HepG2 (cell line): ENCODE measurements around the gene SPAG9. TPM values are rescaled to one million over a fixed set of nuclear protein-coding genes. Genes with fewer than 3 reads are reported as not detected.

Experiments
- ATAC-seq: fragments of 200-7000 bp; cut with Tn5 transposase; 3 replicates; pipeline ENCODE4 v1.9.1; 2020; ENCODE audit warnings: mild to moderate bottlenecking, moderate library complexity
- BruUV-seq: library from RNA; stranded (reverse); fragments of 400-500 nt; replicated peaks from 2 replicates; lab custom pipeline; 2021; lab: Mats Ljungman, UMichigan
- CTCF ChIA-PET: fragments of 300-600 bp; formaldehyde crosslinking; extraction: SDS; loops from one replicate; lab custom pipeline; 2021; ENCODE audit warnings: low total read pairs, inconsistent platforms, low intra/inter-chr PET ratio; lab: Yijun Ruan, JAX
- POLR2A ChIA-PET: fragments of 350-600 bp; sonication (Branson Sonifier 250); formaldehyde crosslinking; loops from one replicate; lab custom pipeline; 2020; ENCODE audit warnings: antibody characterized with exemption, inconsistent platforms; lab: Yijun Ruan, JAX
- DNase-seq: peaks from one replicate; pipeline ENCODE4 v3.0.0-alpha.2; 2015; ENCODE audit warnings: low spot score
- FAIRE-seq: peaks from 3 replicates; lab custom pipeline; 2011; peaks lifted over from hg19 to GRCh38; lab: Jason Lieb, UNC
- H2AFZ ChIP-seq: one replicate; pipeline ENCODE4 v1.6.1; 2011; ENCODE audit warnings: low read length, inconsistent platforms
- H3K27ac ChIP-seq: fragments of 300-600 bp; 3 replicates; pipeline ENCODE4 v1.8.0; 2011; ENCODE audit warnings: mixed run types, mild to moderate bottlenecking, mixed read lengths, low read length, inconsistent platforms; ENCODE audit not compliant: insufficient read depth; ENCODE audit errors: extremely low read length
- H3K27me3 ChIP-seq, 2 experiments: fragments of 200-600 bp in 1 of 2; 2 replicates in 1 of 2; 3 replicates in 1 of 2; pipeline versions ENCODE4 v1.6.0 to v1.8.0; 2011; ENCODE audit warnings: low read length in 2 of 2, mild to moderate bottlenecking in 2 of 2, moderate library complexity in 2 of 2, inconsistent platforms in 1 of 2; ENCODE audit not compliant: insufficient read depth in 2 of 2, control insufficient read depth in 1 of 2
- H3K36me3 ChIP-seq, 2 experiments: fragments of 200-600 bp in 1 of 2; replicated peaks in 1 of 2; 2 replicates in 1 of 2; 3 replicates in 1 of 2; pipeline versions ENCODE4 v1.5.1 to v1.8.0; 2011; ENCODE audit warnings: low read length in 2 of 2, inconsistent platforms in 1 of 2; ENCODE audit not compliant: insufficient read depth in 2 of 2, control insufficient read depth in 1 of 2
- H3K4me1 ChIP-seq: 2 replicates; pipeline ENCODE4 v1.5.1; 2012; ENCODE audit warnings: low read length, inconsistent platforms; ENCODE audit not compliant: insufficient read depth
- H3K4me2 ChIP-seq: 2 replicates; pipeline ENCODE4 v1.6.0; 2011; ENCODE audit warnings: low read depth, low read length, inconsistent platforms
- H3K4me3 ChIP-seq, 3 experiments: fragments of 200-600 bp in 1 of 3; sonication (generic), shearing (Covaris generic) in 1 of 3; replicated peaks in 1 of 3; 2 replicates each; pipeline ENCODE4 v1.5.1; 2011 to 2016; ENCODE audit warnings: low read length in 3 of 3, inconsistent platforms in 2 of 3, low read depth in 2 of 3, mild to moderate bottlenecking in 2 of 3, control low read depth in 1 of 3, mixed read lengths in 1 of 3; ENCODE audit not compliant: insufficient read depth in 1 of 3
- H3K79me2 ChIP-seq: one replicate; pipeline ENCODE4 v1.6.1; 2011; ENCODE audit warnings: low read length, inconsistent platforms; ENCODE audit not compliant: insufficient read depth
- H3K9ac ChIP-seq: 2 replicates; pipeline ENCODE4 v1.6.0; 2011; ENCODE audit warnings: mild to moderate bottlenecking, low read depth, low read length, inconsistent platforms; ENCODE audit not compliant: insufficient read depth
- H3K9me3 ChIP-seq: 2 replicates; pipeline ENCODE4 v1.5.1; 2012; ENCODE audit warnings: mild to moderate bottlenecking, low read length
- H4K20me1 ChIP-seq: 2 replicates; pipeline ENCODE4 v1.6.0; 2011; ENCODE audit warnings: inconsistent platforms, mild to moderate bottlenecking, low read length, moderate library complexity; ENCODE audit not compliant: insufficient read depth
- CREB1 ChIP-seq, 2 experiments: fragments of 450-650 bp in 1 of 2; IDR thresholded peaks; 2 replicates each; pipeline ENCODE4 v1.6.1; 2016 to 2017; ENCODE audit warnings: control low read depth in 1 of 2, mild to moderate bottlenecking in 1 of 2, missing compliant biosample characterization in 1 of 2, missing genetic modification characterization in 1 of 2
- DNMT1 ChIP-seq: sonication (generic); formaldehyde crosslinking; IDR thresholded peaks from 2 replicates; pipeline ENCODE4 v1.5.1; 2020; ENCODE audit warnings: mild to moderate bottlenecking, missing genetic modification reagents
- ELF4 ChIP-seq: sonication (generic); formaldehyde crosslinking; IDR thresholded peaks from 2 replicates; pipeline ENCODE4 v1.5.0; 2020; ENCODE audit warnings: missing genetic modification reagents, mild to moderate bottlenecking, moderate library complexity, borderline replicate concordance
- FOXA1 ChIP-seq, 2 experiments: fragments of 450-650 bp in 1 of 2; sonication (generic) in 1 of 2; formaldehyde crosslinking in 1 of 2; IDR thresholded peaks; 2 replicates each; pipeline versions ENCODE4 v1.4.0 to v1.6.1; 2016 to 2020; ENCODE audit warnings: missing genetic modification reagents in 1 of 2
- KDM5A ChIP-seq: fragments of 200-600 bp; sonication (generic); IDR thresholded peaks from 2 replicates; pipeline ENCODE4 v1.7.0; 2018; ENCODE audit warnings: antibody characterized with exemption, mild to moderate bottlenecking, low read length, borderline replicate concordance
- ZNF253 ChIP-seq: sonication (generic); formaldehyde crosslinking; IDR thresholded peaks from 2 replicates; pipeline ENCODE4 v1.8.0; 2022; ENCODE audit warnings: mild to moderate bottlenecking, missing genetic modification reagents, borderline replicate concordance
- ZNF446 ChIP-seq: sonication (generic); formaldehyde crosslinking; IDR thresholded peaks from 2 replicates; pipeline ENCODE4 v1.5.0; 2020; ENCODE audit warnings: mild to moderate bottlenecking, missing genetic modification reagents
- ZNF510 ChIP-seq: sonication (generic); formaldehyde crosslinking; IDR thresholded peaks from 2 replicates; pipeline ENCODE4 v1.4.0; 2020; ENCODE audit warnings: low read depth, mild to moderate bottlenecking, missing genetic modification reagents
- ZNF552 ChIP-seq: sonication (generic); formaldehyde crosslinking; IDR thresholded peaks from 2 replicates; pipeline ENCODE4 v1.9.0; 2022; ENCODE audit warnings: missing genetic modification reagents, mild to moderate bottlenecking, borderline replicate concordance
- WGBS: methylation state at CpG from one replicate; pipeline ENCODE4 v1.1.6; 2017; ENCODE audit warnings: low lambda C conversion rate; 5-methylcytosine and 5-hydroxymethylcytosine counted together
- in situ Hi-C: cut with HindIII; loops from 2 replicates; pipeline ENCODE4 v1.10.0; 2017; ENCODE audit warnings: low pct_unique_long_range_greater_than_20kb; ENCODE audit not compliant: extremely low pct_ligation_motif_present
- intact Hi-C: fragments of 100-400 bp; cut with micrococcal nuclease; formaldehyde crosslinking; loops from one replicate; pipeline ENCODE4 v1.10.0; 2022; ENCODE audit not compliant: unreplicated experiment
- polyA plus RNA-seq, 8 experiments: library from polyadenylated mRNA; depleted of rRNA in 3 of 8; stranded (reverse) in 7 of 8; unstranded in 1 of 8; fragments of >200 nt; fragmentation: Illumina TruSeq in 4 of 8; extraction: Trizol in 4 of 8; gene quantifications; 2 replicates each; pipeline versions ENCODE4 v1.2.1 to v1.2.3, GENCODE V29; 2011 to 2016; ENCODE audit warnings: low read depth in 4 of 8, missing spikeins in 1 of 8, mixed read lengths in 1 of 8; ENCODE audit not compliant: insufficient read depth in 1 of 8
- total RNA-seq, 5 experiments: library from RNA; depleted of rRNA; stranded (reverse); fragments of >200 nt; fragmentation: Illumina TruSeq; extraction: Trizol; gene quantifications; 2 replicates each; pipeline ENCODE4 v1.2.3, GENCODE V29; 2016; ENCODE audit warnings: low read depth in 1 of 5
- TF ChIP-seq, protein P1 (sequence below): sonication (generic); formaldehyde crosslinking; IDR thresholded peaks from 2 replicates; pipeline ENCODE4 v1.4.0; 2020; ENCODE audit warnings: mild to moderate bottlenecking, missing genetic modification reagents

The SPAG9 gene
- total and polyA plus RNA-seq, 2 of the 13 experiments (the other 11 are each of a cell fraction or from before 2014, with no cell fraction given): 43.2 to 78.6 TPM

DNA sequence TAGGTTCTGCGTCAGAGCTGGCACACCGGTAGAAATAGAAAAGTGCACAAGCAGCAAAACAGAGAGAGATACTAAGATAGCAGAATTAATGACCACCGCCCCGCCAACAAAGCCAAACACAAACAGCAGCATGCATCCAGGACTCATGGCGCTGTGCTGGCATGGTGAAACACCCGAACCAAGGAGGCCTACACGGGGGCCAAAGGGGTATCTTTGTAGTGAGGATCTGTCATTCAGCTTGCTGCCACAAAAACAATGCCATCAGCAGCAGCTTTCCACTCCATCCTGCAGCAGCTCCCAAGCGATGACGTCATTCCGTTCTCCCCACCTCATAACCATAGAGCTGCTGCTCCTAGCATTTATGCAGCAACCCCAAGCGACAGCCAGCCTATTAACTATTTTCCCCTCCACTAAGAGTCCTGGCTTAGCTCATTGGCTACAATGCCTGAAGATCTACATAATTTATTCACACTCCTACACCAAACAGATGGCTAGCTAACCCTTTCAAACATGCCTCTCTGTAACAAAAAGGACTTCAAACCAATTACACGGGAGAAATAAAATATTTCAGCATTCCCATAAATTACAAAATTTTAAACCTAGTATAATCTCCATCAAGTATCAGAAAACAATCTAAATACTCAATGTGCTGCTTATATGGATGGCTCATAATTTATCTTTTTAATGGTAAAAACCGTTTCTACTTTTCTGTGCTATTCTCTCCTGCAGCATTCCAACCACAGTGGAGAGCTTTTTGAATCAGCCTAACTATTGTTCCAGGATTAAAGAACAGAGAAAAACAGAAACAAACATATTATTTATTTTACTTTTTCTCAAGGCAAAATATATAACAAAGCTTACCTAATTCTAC is 73.9 kb downstream of the SPAG9 start (continued):
- TF ChIP-seq CREB1 (IDR thresholded peaks at IDR 0.05) (peak; percentile 42; the same call in 1 of the 2 replicates), CREB1 (CRISPR knock-in tag; IDR thresholded peaks at IDR 0.05) (no peak)

DNA sequence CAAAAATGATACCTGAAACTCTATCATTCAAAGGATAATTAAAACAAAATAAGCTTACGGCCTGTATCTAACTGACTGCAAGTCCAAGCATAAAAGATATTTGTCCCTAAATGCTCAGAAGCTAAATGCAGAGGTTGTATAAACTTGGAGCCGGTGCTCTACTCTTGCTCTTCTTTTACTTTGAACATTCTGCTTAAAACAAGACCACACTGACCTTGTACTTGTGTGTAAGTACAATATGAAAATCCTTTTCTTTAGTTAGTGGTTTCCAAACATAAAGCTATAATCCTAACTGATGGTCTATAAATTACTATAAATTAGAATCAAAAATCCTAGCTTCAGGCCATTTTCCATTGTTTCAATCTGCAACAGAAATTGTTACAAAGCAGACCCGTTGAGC is 74.6 kb downstream of the SPAG9 start:
- Histone ChIP-seq H3K27me3 (no peaks in the 10 kb centered on the region), H3K36me3 (peaks cover 0 to 16% of the 10 kb centered on the region in 2 experiments; a peak in 2 of 5 replicates), H3K4me2 (no peak overlapping the region), H3K9me3 (no peaks in the 10 kb centered on the region), H3K27ac (peak overlapping the region; percentile 37), H3K9ac (no peak overlapping the region), H2AFZ (no peak overlapping the region), H3K4me3 (no peak overlapping the region), H3K4me1 (peaks cover 17% of the 10 kb centered on the region), H4K20me1 (peaks cover 4% of the 10 kb centered on the region; the same call in 1 of the 2 replicates), H3K79me2 (peaks cover 4% of the 10 kb centered on the region)
- intact Hi-C loops: no loop called here
- CTCF ChIA-PET: no interaction called here
- BruUV-seq: no TSS peak
- no peak for DNase-seq
- WGBS: 95% methylated on average over 3 of the region's 3 CpGs
- no peak for FAIRE-seq
- in situ Hi-C loops: no loop called here
- POLR2A ChIA-PET: interaction anchor here (0.8 to 1.2 kb wide), 2 partner anchors 11 to 75 kb away, joined by 3 read pairs; partner anchors contain the start of gene SPAG9
- ATAC-seq: peak; percentile 39; the same call in 1 of the 3 replicates
- TF ChIP-seq ELF4: no peak
- TF ChIP-seq DNMT1: no peak
- TF ChIP-seq, protein P1, sequence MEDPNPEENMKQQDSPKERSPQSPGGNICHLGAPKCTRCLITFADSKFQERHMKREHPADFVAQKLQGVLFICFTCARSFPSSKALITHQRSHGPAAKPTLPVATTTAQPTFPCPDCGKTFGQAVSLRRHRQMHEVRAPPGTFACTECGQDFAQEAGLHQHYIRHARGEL (CRISPR knock-in tag): no peak
- TF ChIP-seq ZNF552 (CRISPR knock-in tag): no peak
- TF ChIP-seq ZNF253 (CRISPR knock-in tag): no peak
- no peak for TF ChIP-seq KDM5A
- no peak for TF ChIP-seq ZNF510 (CRISPR knock-in tag)
- TF ChIP-seq ZNF446 (CRISPR knock-in tag): no peak
- no peak for TF ChIP-seq FOXA1 (IDR thresholded peaks at IDR 0.05)
- TF ChIP-seq FOXA1 (CRISPR knock-in tag; IDR thresholded peaks at IDR 0.05): no peak
